Activated CD4-positive, alpha-beta T cell treated with anti-CD3 and anti-CD28 coated beads, Interleukin-2, amount 10 ng/mL, durations not matched to agents 24 days and 14 days (primary cell): ENCODE data around the gene VDAC2. TPM values are rescaled to one million over a fixed set of nuclear protein-coding genes. Genes with fewer than 3 reads are reported as not detected.
"Not testable (repeated sequence)": the region's sequence is repeated elsewhere in the genome, so short reads cannot be mapped to it uniquely, and the experiment has no call there.

Experiments used
- DNase-seq: peaks from one replicate; pipeline ENCODE4 v3.0.0; 2022
- H3K27ac Mint-ChIP-seq: one replicate; pipeline ENCODE4 v1.8.0; 2022; ENCODE audit warnings: mild to moderate bottlenecking, mixed read lengths
- H3K27me3 Mint-ChIP-seq: one replicate; pipeline ENCODE4 v1.8.0; 2022; ENCODE audit warnings: mixed read lengths
- H3K36me3 Mint-ChIP-seq: one replicate; pipeline ENCODE4 v1.8.0; 2022; ENCODE audit warnings: low read depth, mild to moderate bottlenecking, mixed read lengths
- H3K4me1 Mint-ChIP-seq: one replicate; pipeline ENCODE4 v1.8.0; 2021; ENCODE audit warnings: mixed read lengths
- H3K4me3 Mint-ChIP-seq: one replicate; pipeline ENCODE4 v1.8.0; 2022; ENCODE audit warnings: mild to moderate bottlenecking, moderate library complexity, mixed read lengths
- H3K9me3 Mint-ChIP-seq: one replicate; pipeline ENCODE4 v1.8.0; 2021; ENCODE audit warnings: mixed read lengths
- intact Hi-C: fragments of 100-400 bp; cut with micrococcal nuclease; formaldehyde crosslinking; loops from one replicate; pipeline ENCODE4 v1.15.1; 2023
- total RNA-seq: library from RNA; stranded (reverse); gene quantifications from 2 replicates; pipeline ENCODE4 v1.2.3, GENCODE V29; 2022

Gene VDAC2
- total RNA-seq, 1 donor from 2014 or later: 245 TPM

GRCh38 chr10:75188522-75188921 lies 22.1 kb upstream of the VDAC2 start:
- H3K9me3 Mint-ChIP-seq, H3K36me3 Mint-ChIP-seq, H3K27me3 Mint-ChIP-seq, DNase-seq, H3K4me3 Mint-ChIP-seq: not testable (repeated sequence)
- H3K27ac Mint-ChIP-seq: peak overlapping the region; percentile 15
- peaks cover 12% of the 10 kb centered on the region for H3K4me1 Mint-ChIP-seq
- intact Hi-C loops: loop anchor here (1.0 to 5.0 kb wide), 4 partner anchors 22 to 76 kb away; partner anchors contain the start of genes SAMD8 and VDAC2

GRCh38 chr10:75189266-75190096 lies 21.1 kb upstream of the VDAC2 start:
- DNase-seq: no peak
- no peak overlapping the region for H3K4me3 Mint-ChIP-seq
- no peaks in the 10 kb centered on the region for H3K27me3 Mint-ChIP-seq
- no peaks in the 10 kb centered on the region for H3K9me3 Mint-ChIP-seq
- peaks cover 12% of the 10 kb centered on the region for H3K4me1 Mint-ChIP-seq
- peaks cover 8% of the 10 kb centered on the region for H3K36me3 Mint-ChIP-seq
- intact Hi-C loops: loop anchor here (5.0 kb wide), 1 partner anchor 77 kb away; the partner anchor contains the start of gene SAMD8
- H3K27ac Mint-ChIP-seq: no peak overlapping the region

GRCh38 chr10:75191821-75192568 lies 18.6 kb upstream of the VDAC2 start:
- no peaks in the 10 kb centered on the region for H3K9me3 Mint-ChIP-seq
- H3K4me3 Mint-ChIP-seq: no peak overlapping the region
- peaks cover 7% of the 10 kb centered on the region for H3K4me1 Mint-ChIP-seq

GRCh38 chr10:75194625-75195024 lies 16.0 kb upstream of the VDAC2 start:
- H3K9me3 Mint-ChIP-seq, H3K4me3 Mint-ChIP-seq, DNase-seq, intact Hi-C loops, H3K27ac Mint-ChIP-seq, H3K27me3 Mint-ChIP-seq, H3K4me1 Mint-ChIP-seq: not testable (repeated sequence)
- H3K36me3 Mint-ChIP-seq: peaks cover 14% of the 10 kb centered on the region

More at GRCh38 chr10:75191821-75192568, 18.6 kb upstream of the VDAC2 start:
- no peak for DNase-seq
- peaks cover 14% of the 10 kb centered on the region for H3K36me3 Mint-ChIP-seq
- no peaks in the 10 kb centered on the region for H3K27me3 Mint-ChIP-seq
- H3K27ac Mint-ChIP-seq: no peak overlapping the region
- intact Hi-C loops: no loop called here

GRCh38 chr10:75195035-75195763 lies 15.4 kb upstream of the VDAC2 start:
- Mint-ChIP-seq H3K36me3 (peaks cover 14% of the 10 kb centered on the region), H3K4me1 (peaks cover 2% of the 10 kb centered on the region), H3K4me3 (no peak overlapping the region), H3K27ac (no peak overlapping the region), H3K27me3 (no peaks in the 10 kb centered on the region), H3K9me3 (no peaks in the 10 kb centered on the region)
- intact Hi-C loops: no loop called here
- DNase-seq: no peak

GRCh38 chr10:75197066-75197465 lies 13.5 kb upstream of the VDAC2 start:
- Mint-ChIP-seq H3K27me3 (no peaks in the 10 kb centered on the region), H3K4me3 (no peak overlapping the region), H3K4me1 (no peaks in the 10 kb centered on the region), H3K27ac (no peak overlapping the region), H3K36me3 (peaks cover 14% of the 10 kb centered on the region), H3K9me3 (no peaks in the 10 kb centered on the region)
- no peak for DNase-seq
- intact Hi-C loops: no loop called here

GRCh38 chr10:75197906-75198305 lies 12.7 kb upstream of the VDAC2 start:
- Mint-ChIP-seq H3K4me1 (no peaks in the 10 kb centered on the region), H3K27me3 (no peaks in the 10 kb centered on the region), H3K27ac (no peak overlapping the region), H3K4me3 (no peak overlapping the region), H3K36me3 (peaks cover 13% of the 10 kb centered on the region), H3K9me3 (no peaks in the 10 kb centered on the region)
- intact Hi-C loops: no loop called here
- DNase-seq: no peak

GRCh38 chr10:75199949-75200348 lies 10.6 kb upstream of the VDAC2 start:
- H3K4me1 Mint-ChIP-seq, H3K27ac Mint-ChIP-seq, H3K36me3 Mint-ChIP-seq, H3K27me3 Mint-ChIP-seq, H3K4me3 Mint-ChIP-seq, intact Hi-C loops, DNase-seq, H3K9me3 Mint-ChIP-seq: not testable (repeated sequence)

- no peak overlapping the region for H3K4me3 Mint-ChIP-seq
- H3K9me3 Mint-ChIP-seq: no peaks in the 10 kb centered on the region
- H3K36me3 Mint-ChIP-seq: no peaks in the 10 kb centered on the region
- H3K27me3 Mint-ChIP-seq: no peaks in the 10 kb centered on the region
- intact Hi-C loops: no loop called here
- DNase-seq: no peak
- H3K27ac Mint-ChIP-seq: no peak overlapping the region
- peaks cover 6% of the 10 kb centered on the region for H3K4me1 Mint-ChIP-seq
Observed at GRCh38 chr10:75201793-75202307, 8.7 kb upstream of the VDAC2 start.

- H3K27ac Mint-ChIP-seq: no peak overlapping the region
Observed at GRCh38 chr10:75202321-75203045, 8.1 kb upstream of the VDAC2 start.

GRCh38 chr10:75203046-75203620 lies 7.5 kb upstream of the VDAC2 start:
- H3K36me3 Mint-ChIP-seq, H3K27me3 Mint-ChIP-seq, H3K9me3 Mint-ChIP-seq, intact Hi-C loops, H3K4me3 Mint-ChIP-seq, DNase-seq, H3K4me1 Mint-ChIP-seq, H3K27ac Mint-ChIP-seq: not testable (repeated sequence)

More at GRCh38 chr10:75202321-75203045, 8.1 kb upstream of the VDAC2 start:
- DNase-seq: no peak
- intact Hi-C loops: no loop called here
- Mint-ChIP-seq H3K4me1 (peaks cover 6% of the 10 kb centered on the region), H3K36me3 (no peaks in the 10 kb centered on the region), H3K9me3 (no peaks in the 10 kb centered on the region), H3K4me3 (no peak overlapping the region), H3K27me3 (no peaks in the 10 kb centered on the region)

- Mint-ChIP-seq H3K27me3 (no peaks in the 10 kb centered on the region), H3K27ac (no peak overlapping the region), H3K36me3 (no peaks in the 10 kb centered on the region), H3K4me3 (no peak overlapping the region), H3K4me1 (peaks cover 13% of the 10 kb centered on the region), H3K9me3 (no peaks in the 10 kb centered on the region)
- intact Hi-C loops: no loop called here
- no peak for DNase-seq
Observed at GRCh38 chr10:75203724-75204123, 6.9 kb upstream of the VDAC2 start.

- Mint-ChIP-seq H3K4me3 (no peak overlapping the region), H3K9me3 (no peaks in the 10 kb centered on the region), H3K36me3 (no peaks in the 10 kb centered on the region), H3K27me3 (no peaks in the 10 kb centered on the region), H3K27ac (peak overlapping the region; percentile 6), H3K4me1 (peaks cover 20% of the 10 kb centered on the region)
- no peak for DNase-seq
- intact Hi-C loops: no loop called here
Observed at GRCh38 chr10:75205908-75206307, 4.7 kb upstream of the VDAC2 start.
